Astrocyte (in vitro differentiated cells and primary cell): ENCODE measurements around the gene ADIPOR2. TPM values are rescaled to one million over a fixed set of nuclear protein-coding genes. Genes with fewer than 3 reads are reported as not detected.

Experiments used
- DNase-seq: peaks from one replicate; pipeline ENCODE4 v3.0.0-alpha.2; 2010; ENCODE audit warnings: low read depth
- FAIRE-seq: peaks from 2 replicates; lab custom pipeline; 2011; peaks lifted over from hg19 to GRCh38; lab: Jason Lieb, UNC
- H2AFZ ChIP-seq: 2 replicates; pipeline ENCODE4 v1.6.0; 2012; ENCODE audit warnings: low read depth, low read length, inconsistent platforms
- H3K27ac ChIP-seq: 2 replicates; pipeline ENCODE4 v1.5.1; 2011; ENCODE audit warnings: low read depth, low read length, inconsistent platforms
- H3K27me3 ChIP-seq: 2 replicates; pipeline ENCODE4 v1.6.0; 2011; ENCODE audit warnings: low read length, inconsistent platforms; ENCODE audit not compliant: insufficient read depth
- H3K36me3 ChIP-seq: 2 replicates; pipeline ENCODE4 v1.5.1; 2011; ENCODE audit warnings: low read length, inconsistent platforms; ENCODE audit not compliant: insufficient read depth
- H3K4me1 ChIP-seq: 2 replicates; pipeline ENCODE4 v1.5.1; 2011; ENCODE audit warnings: low read length, inconsistent platforms; ENCODE audit not compliant: insufficient read depth
- H3K4me2 ChIP-seq: 2 replicates; pipeline ENCODE4 v1.6.0; 2012; ENCODE audit warnings: low read length, inconsistent platforms
- H3K4me3 ChIP-seq: 2 replicates; pipeline ENCODE4 v1.5.1; 2011; ENCODE audit warnings: low read depth, mild to moderate bottlenecking, low read length, inconsistent platforms; ENCODE audit not compliant: insufficient read depth
- H3K79me2 ChIP-seq: 2 replicates; pipeline ENCODE4 v1.6.0; 2012; ENCODE audit warnings: mild to moderate bottlenecking, low read length, inconsistent platforms; ENCODE audit not compliant: insufficient read depth
- H3K9ac ChIP-seq: 2 replicates; pipeline ENCODE4 v1.6.0; 2012; ENCODE audit warnings: mild to moderate bottlenecking, low read length, inconsistent platforms
- H3K9me3 ChIP-seq: 2 replicates; pipeline ENCODE4 v1.5.1; 2012; ENCODE audit warnings: low read depth, mild to moderate bottlenecking, low read length, inconsistent platforms; ENCODE audit not compliant: insufficient read depth
- H4K20me1 ChIP-seq: 2 replicates; pipeline ENCODE4 v1.6.0; 2012; ENCODE audit warnings: low read length, inconsistent platforms; ENCODE audit not compliant: insufficient read depth
- H3K27ac Mint-ChIP-seq: one replicate; pipeline ENCODE4 v1.8.0; 2021; ENCODE audit warnings: mild to moderate bottlenecking, mixed read lengths; ENCODE audit not compliant: unreplicated experiment
- H3K27me3 Mint-ChIP-seq: one replicate; pipeline ENCODE4 v1.8.0; 2021; ENCODE audit warnings: low read depth, mixed read lengths; ENCODE audit not compliant: unreplicated experiment
- H3K36me3 Mint-ChIP-seq: one replicate; pipeline ENCODE4 v1.8.0; 2021; ENCODE audit warnings: low read depth, mixed read lengths; ENCODE audit not compliant: unreplicated experiment
- H3K4me1 Mint-ChIP-seq: one replicate; pipeline ENCODE4 v1.8.0; 2021; ENCODE audit warnings: low read depth, mixed read lengths; ENCODE audit not compliant: unreplicated experiment
- H3K4me3 Mint-ChIP-seq: one replicate; pipeline ENCODE4 v1.8.0; 2021; ENCODE audit warnings: mild to moderate bottlenecking, moderate library complexity, mixed read lengths; ENCODE audit not compliant: unreplicated experiment
- H3K9me3 Mint-ChIP-seq: one replicate; pipeline ENCODE4 v1.8.0; 2021; ENCODE audit warnings: mild to moderate bottlenecking, mixed read lengths; ENCODE audit not compliant: unreplicated experiment
- EZH2 ChIP-seq: IDR thresholded peaks from 2 replicates; pipeline ENCODE4 v1.6.1; 2012; ENCODE audit warnings: mild to moderate bottlenecking, low read length, inconsistent platforms; ENCODE audit not compliant: insufficient read depth
- total RNA-seq: library from RNA; stranded (reverse); gene quantifications from 2 replicates; pipeline ENCODE4 v1.2.1, GENCODE V29; 2021
- TF ChIP-seq, protein P1 (sequence below): IDR thresholded peaks from 2 replicates; pipeline ENCODE4 v1.5.1; 2011; ENCODE audit warnings: low read depth, mild to moderate bottlenecking, inconsistent platforms, low read length, moderate library complexity; ENCODE audit not compliant: insufficient read depth

ADIPOR2 gene
- total RNA-seq, 1 donor from 2014 or later, result 56.6 TPM

GRCh38 chr12:1716215-1716862 lies 25.5 kb downstream of the ADIPOR2 start:
- H3K36me3 Mint-ChIP-seq, result peaks cover 17% of the 10 kb centered on the region
- H3K27ac Mint-ChIP-seq, result no peak overlapping the region

DNA sequence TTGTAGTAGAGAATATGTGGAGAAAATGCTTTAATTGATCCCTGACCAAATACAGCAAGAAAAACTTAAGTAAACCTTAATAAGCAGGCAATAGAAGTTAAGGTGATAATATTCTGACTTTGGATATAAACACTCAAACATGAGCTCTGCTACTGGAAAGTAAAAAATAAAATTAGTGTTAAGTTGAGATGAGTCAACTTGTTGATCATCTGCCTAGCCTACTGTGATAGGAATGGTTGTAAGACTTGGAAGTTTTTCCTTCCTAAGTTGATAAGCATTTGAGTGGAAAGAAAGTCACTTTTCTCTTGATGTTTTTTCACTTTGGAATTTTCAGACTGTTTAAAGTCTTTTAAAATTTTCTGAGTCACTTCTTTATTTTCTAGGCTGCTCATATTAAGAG lies 26.0 kb downstream of the ADIPOR2 start:
- H4K20me1 ChIP-seq, result peaks cover 93% of the 10 kb centered on the region
- no peaks in the 10 kb centered on the region for H3K36me3 ChIP-seq
- H3K27ac ChIP-seq, result no peak overlapping the region
- peaks cover 89% of the 10 kb centered on the region for H3K79me2 ChIP-seq
- H3K9ac ChIP-seq, result no peak overlapping the region
- FAIRE-seq, result no peak
- no peak overlapping the region for H3K4me2 ChIP-seq
- Mint-ChIP-seq H3K27ac (no peak overlapping the region), H3K27me3 (no peaks in the 10 kb centered on the region), H3K36me3 (peaks cover 20% of the 10 kb centered on the region), H3K4me1 (peaks cover 10% of the 10 kb centered on the region), H3K9me3 (no peaks in the 10 kb centered on the region), H3K4me3 (no peak overlapping the region)
- no peak overlapping the region for H3K4me3 ChIP-seq
- no peak overlapping the region for H2AFZ ChIP-seq
- no peaks in the 10 kb centered on the region for H3K9me3 ChIP-seq
- TF ChIP-seq, protein P1, sequence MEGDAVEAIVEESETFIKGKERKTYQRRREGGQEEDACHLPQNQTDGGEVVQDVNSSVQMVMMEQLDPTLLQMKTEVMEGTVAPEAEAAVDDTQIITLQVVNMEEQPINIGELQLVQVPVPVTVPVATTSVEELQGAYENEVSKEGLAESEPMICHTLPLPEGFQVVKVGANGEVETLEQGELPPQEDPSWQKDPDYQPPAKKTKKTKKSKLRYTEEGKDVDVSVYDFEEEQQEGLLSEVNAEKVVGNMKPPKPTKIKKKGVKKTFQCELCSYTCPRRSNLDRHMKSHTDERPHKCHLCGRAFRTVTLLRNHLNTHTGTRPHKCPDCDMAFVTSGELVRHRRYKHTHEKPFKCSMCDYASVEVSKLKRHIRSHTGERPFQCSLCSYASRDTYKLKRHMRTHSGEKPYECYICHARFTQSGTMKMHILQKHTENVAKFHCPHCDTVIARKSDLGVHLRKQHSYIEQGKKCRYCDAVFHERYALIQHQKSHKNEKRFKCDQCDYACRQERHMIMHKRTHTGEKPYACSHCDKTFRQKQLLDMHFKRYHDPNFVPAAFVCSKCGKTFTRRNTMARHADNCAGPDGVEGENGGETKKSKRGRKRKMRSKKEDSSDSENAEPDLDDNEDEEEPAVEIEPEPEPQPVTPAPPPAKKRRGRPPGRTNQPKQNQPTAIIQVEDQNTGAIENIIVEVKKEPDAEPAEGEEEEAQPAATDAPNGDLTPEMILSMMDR, result no peak
- no peak for TF ChIP-seq EZH2
- DNase-seq, result peak; percentile 58
- peaks cover 3% of the 10 kb centered on the region for H3K4me1 ChIP-seq
- no peaks in the 10 kb centered on the region for H3K27me3 ChIP-seq

More at GRCh38 chr12:1716215-1716862, 25.5 kb downstream of the ADIPOR2 start:
- Mint-ChIP-seq H3K4me1 (peaks cover 9% of the 10 kb centered on the region), H3K9me3 (no peaks in the 10 kb centered on the region), H3K27me3 (no peaks in the 10 kb centered on the region), H3K4me3 (no peak overlapping the region)
- Histone ChIP-seq H3K27ac (no peak overlapping the region), H3K9ac (no peak overlapping the region), H3K4me3 (no peak overlapping the region), H3K27me3 (no peaks in the 10 kb centered on the region), H3K9me3 (no peaks in the 10 kb centered on the region), H2AFZ (no peak overlapping the region), H4K20me1 (peaks cover 93% of the 10 kb centered on the region), H3K4me1 (peaks cover 3% of the 10 kb centered on the region), H3K79me2 (peaks cover 85% of the 10 kb centered on the region), H3K36me3 (no peaks in the 10 kb centered on the region), H3K4me2 (no peak overlapping the region)
- FAIRE-seq (no peak), DNase-seq (no peak)
- TF ChIP-seq EZH2, result no peak
- TF ChIP-seq, protein P1, result no peak

DNA sequence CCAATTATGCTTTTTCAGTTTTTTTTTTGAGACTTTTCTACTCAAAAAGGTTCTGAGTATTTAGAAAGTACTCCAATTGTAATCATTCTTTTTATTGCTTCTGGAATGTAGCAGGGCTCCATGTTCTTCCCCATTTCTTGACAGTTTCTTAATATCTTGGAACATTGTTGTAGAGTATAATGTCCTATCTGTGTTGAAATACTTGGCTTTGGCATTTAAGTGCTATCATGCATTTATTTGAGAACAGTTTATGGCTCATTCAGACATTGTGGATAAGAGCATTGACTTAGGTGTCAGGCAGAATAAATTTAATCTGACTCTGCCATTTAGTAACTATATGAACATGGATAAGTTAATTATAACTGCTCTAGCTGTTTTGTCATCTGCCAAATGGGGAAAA lies 28.3 kb downstream of the ADIPOR2 start:
- no peak for FAIRE-seq

More for the DNA sequence above, 28.3 kb downstream of the ADIPOR2 start:
- DNase-seq, result no peak
- H3K27me3 ChIP-seq, result no peaks in the 10 kb centered on the region
- H3K4me3 ChIP-seq, result no peak overlapping the region
- TF ChIP-seq, protein P1, result no peak
- TF ChIP-seq EZH2, result no peak
- peaks cover 81% of the 10 kb centered on the region for H3K79me2 ChIP-seq
- H4K20me1 ChIP-seq, result peaks cover 91% of the 10 kb centered on the region
- Mint-ChIP-seq H3K9me3 (peaks cover 1% of the 10 kb centered on the region), H3K4me1 (peaks cover 10% of the 10 kb centered on the region), H3K4me3 (no peak overlapping the region), H3K36me3 (peaks cover 20% of the 10 kb centered on the region), H3K27ac (no peak overlapping the region), H3K27me3 (no peaks in the 10 kb centered on the region)
- H3K4me1 ChIP-seq, result peaks cover 3% of the 10 kb centered on the region
- H3K4me2 ChIP-seq, result no peak overlapping the region
- H3K9me3 ChIP-seq, result no peaks in the 10 kb centered on the region
- no peak overlapping the region for H3K9ac ChIP-seq
- H3K27ac ChIP-seq, result no peak overlapping the region
- no peaks in the 10 kb centered on the region for H3K36me3 ChIP-seq
- no peak overlapping the region for H2AFZ ChIP-seq
